Measurements from ENCODE around the gene ABCD4. TPM values are rescaled to one million over a fixed set of nuclear protein-coding genes. Genes with fewer than 3 reads are reported as not detected.

The ABCD4 gene
- total RNA-seq, 1 experiment from 2014 or later = 45.3 TPM

- TF ChIP-seq ZBTB33 (IDR thresholded peaks at IDR 0.05; ENCODE audit: extremely low read depth, insufficient replicate concordance, low read length) = no peak
- no peak for TF ChIP-seq JUND (IDR thresholded peaks at IDR 0.05)
- TF ChIP-seq EGR1 (IDR thresholded peaks at IDR 0.05; ENCODE audit: low read depth) = no peak
Measured at GRCh38 chr14:74313601-74314000, 10.9 kb upstream of the ABCD4 start (continued).

- no peaks in the 10 kb centered on the region for H3K36me3 ChIP-seq (ENCODE audit: control insufficient read depth in 1 of 2, insufficient read depth in 2 of 2, low read length in 2 of 2)
- H3K4me3 ChIP-seq (replicated peaks in 1 of 2; ENCODE audit: low read depth in 1 of 2, low read length in 2 of 2) = no peak overlapping the region
- ChIA-PET POLR2A (no interaction called here), CTCF (interaction anchor here (0.6 kb wide), 1 partner anchor 33 kb away, joined by 3 read pairs; no protein-coding TSS in a partner anchor), RAD21 (ENCODE audit: low non-redundant PET in 1 of 2, low total read pairs in 2 of 2, uncharacterized antibody in 2 of 2, unreplicated experiment in 2 of 2) (no interaction called here)
- no peaks in the 10 kb centered on the region for H3K9me2 ChIP-seq (ENCODE audit: insufficient read depth)
- no peak overlapping the region for H3K4me2 ChIP-seq (ENCODE audit: low read length)
- no TSS peak for BruUV-seq (replicated peaks)
- H3K9me3 ChIP-seq (ENCODE audit: control insufficient read depth in 1 of 2, insufficient read depth in 1 of 2, low read depth in 1 of 2, low read length in 2 of 2) = no peaks in the 10 kb centered on the region
- intact Hi-C loops (cut with micrococcal nuclease) = no loop called here
- no peaks in the 10 kb centered on the region for H3K27me3 ChIP-seq (ENCODE audit: insufficient read depth, low read length)
- H3K9ac ChIP-seq (ENCODE audit: low read length) = no peak overlapping the region
- H3K4me1 ChIP-seq (ENCODE audit: control insufficient read depth in 1 of 2, insufficient read depth in 2 of 2, low read length in 2 of 2) = peaks cover 5 to 6% of the 10 kb centered on the region in 2 experiments; a peak in 3 of 4 replicates
- DNase-seq (ENCODE audit: low read depth, low spot score) (no peak), ATAC-seq (no peak)
- H3K27ac ChIP-seq (ENCODE audit: low read depth, low read length) = no peak overlapping the region
- TF ChIP-seq YY1 (IDR thresholded peaks at IDR 0.05; ENCODE audit: extremely low read depth, insufficient replicate concordance, low read depth, low read length) (no peak), EZH2 (IDR thresholded peaks at IDR 0.05) (no peak), REST (IDR thresholded peaks at IDR 0.05; ENCODE audit: low read depth) (no peak), EZH2phosphoT487 (IDR thresholded peaks at IDR 0.05; ENCODE audit: borderline replicate concordance) (no peak), CBX3 (IDR thresholded peaks at IDR 0.05; ENCODE audit: low read depth) (no peak), SRF (IDR thresholded peaks at IDR 0.05; ENCODE audit: low read depth) (no peak)
- no peak overlapping the region for H2AFZ ChIP-seq (ENCODE audit: low read depth, low read length, poor library complexity, severe bottlenecking)
- H4K20me1 ChIP-seq (ENCODE audit: insufficient read depth) = no peaks in the 10 kb centered on the region
- H3K79me2 ChIP-seq (ENCODE audit: insufficient read depth, low read length) = no peaks in the 10 kb centered on the region
Measured at GRCh38 chr14:74312161-74312560, 9.4 kb upstream of the ABCD4 start.
